GOT3 (cell line): ENCODE data around the gene NPAS4.
"Not testable (repeated sequence)": the region's sequence is repeated elsewhere in the genome, so short reads cannot be mapped to it uniquely, and the experiment has no call there.

Experiments
- DNase-seq: peaks from one replicate; lab custom pipeline; 2025; ENCODE audit warnings: mixed read lengths; lab: John Stamatoyannopoulos, UW

NPAS4 gene

GRCh38 chr11:66454828-66455227 is 34.0 kb downstream of the NPAS4 start:
- DNase-seq, result no peak

GRCh38 chr11:66457826-66458225 is 37.0 kb downstream of the NPAS4 start:
- DNase-seq, result no peak

- DNase-seq, result no peak
These were observed 38.4 kb downstream of the NPAS4 start for GRCh38 chr11:66459138-66459778.

- DNase-seq, result no peak
These were observed 41.2 kb downstream of the NPAS4 start for GRCh38 chr11:66462010-66462409.

- DNase-seq, result no peak
These were observed 42.1 kb downstream of the NPAS4 start for GRCh38 chr11:66462911-66463310.

- DNase-seq, result not testable (repeated sequence)
These were observed 43.3 kb downstream of the NPAS4 start for GRCh38 chr11:66464116-66464515.

- DNase-seq, result no peak
These were observed 44.1 kb downstream of the NPAS4 start for GRCh38 chr11:66464916-66465315.

GRCh38 chr11:66465373-66466224 is 44.8 kb downstream of the NPAS4 start:
- DNase-seq, result no peak

GRCh38 chr11:66466225-66467033 is 45.6 kb downstream of the NPAS4 start, which contains the start of gene PELI3:
TSS of gene PELI3 (plus strand) at chr11:66466905. CDS start at chr11:66468129, 1,224 bp downstream.
- peak; percentile 71 for DNase-seq

GRCh38 chr11:66467034-66467659 is 46.3 kb downstream of the NPAS4 start:
- peak; percentile 67 for DNase-seq

GRCh38 chr11:66467756-66468155 is 46.9 kb downstream of the NPAS4 start:
- no peak for DNase-seq

GRCh38 chr11:66468691-66469090 is 47.9 kb downstream of the NPAS4 start:
- DNase-seq, result no peak

GRCh38 chr11:66469441-66469840 is 48.6 kb downstream of the NPAS4 start:
- no peak for DNase-seq

GRCh38 chr11:66470015-66470414 is 49.2 kb downstream of the NPAS4 start:
- DNase-seq, result no peak

- DNase-seq, result no peak
These were observed 50.3 kb downstream of the NPAS4 start for GRCh38 chr11:66471142-66471541.

- DNase-seq, result no peak
These were observed 51.2 kb downstream of the NPAS4 start for GRCh38 chr11:66472054-66472453.

GRCh38 chr11:66473167-66473566 is 52.3 kb downstream of the NPAS4 start:
- no peak for DNase-seq

- DNase-seq, result no peak
These were observed 53.0 kb downstream of the NPAS4 start for GRCh38 chr11:66473608-66474515.

GRCh38 chr11:66475349-66476172 is 54.7 kb downstream of the NPAS4 start:
- no peak for DNase-seq
